Spleen (tissue), 13 donors: ENCODE results near the gene STXBP1. TPM values are rescaled to one million over a fixed set of nuclear protein-coding genes. Genes with fewer than 3 reads are reported as not detected.

ENCODE experiments used
- DNase-seq: peaks from one replicate; pipeline ENCODE4 v3.0.0-alpha.2; 2020
- H3K27ac ChIP-seq, 8 donors: fragments of 200-600 bp; sonication (generic) in 7 of 8; 1 replicate in 4 of 8; 2 replicates in 4 of 8; pipeline versions ENCODE4 v1.5.0 to v1.8.0; 2016 to 2021; ENCODE audit warnings: inconsistent platforms in 4 of 8, mild to moderate bottlenecking in 4 of 8, moderate library complexity in 1 of 8
- H3K27me3 ChIP-seq, 7 donors: fragments of 200-600 bp; sonication (generic) in 6 of 7; replicated peaks in 1 of 7; 1 replicate in 4 of 7; 2 replicates in 3 of 7; pipeline versions ENCODE4 v1.5.0 to v1.8.0; 2016 to 2021; ENCODE audit warnings: inconsistent platforms in 3 of 7, mild to moderate bottlenecking in 1 of 7
- H3K36me3 ChIP-seq, 6 donors: fragments of 200-600 bp; sonication (generic) in 5 of 6; 1 replicate in 4 of 6; 2 replicates in 2 of 6; pipeline versions ENCODE4 v1.5.0 to v1.8.0; 2016 to 2021; ENCODE audit warnings: inconsistent platforms in 2 of 6
- H3K4me1 ChIP-seq, 6 donors: fragments of 200-600 bp; sonication (generic) in 5 of 6; 1 replicate in 3 of 6; 2 replicates in 3 of 6; pipeline versions ENCODE4 v1.5.0 to v1.8.0; 2016 to 2021; ENCODE audit warnings: inconsistent platforms in 3 of 6
- H3K4me3 ChIP-seq, 8 donors: fragments of 200-600 bp; sonication (generic) in 7 of 8; 1 replicate in 4 of 8; 2 replicates in 4 of 8; pipeline versions ENCODE4 v1.5.0 to v1.8.0; 2016 to 2021; ENCODE audit warnings: inconsistent platforms in 4 of 8, mild to moderate bottlenecking in 4 of 8, moderate library complexity in 2 of 8
- H3K9me3 ChIP-seq, 8 donors: fragments of 200-600 bp; sonication (generic) in 7 of 8; 1 replicate in 4 of 8; 2 replicates in 4 of 8; pipeline versions ENCODE4 v1.5.0 to v1.8.0; 2016 to 2021; ENCODE audit warnings: inconsistent platforms in 4 of 8
- POLR2A ChIP-seq, 3 donors: fragments of 450-650 bp; IDR thresholded peaks; one replicate each; pipeline ENCODE4 v1.5.1; 2017; ENCODE audit warnings: antibody characterized with exemption in 3 of 3, mild to moderate bottlenecking in 1 of 3
- POLR2AphosphoS5 ChIP-seq, 3 donors: sonication (generic); formaldehyde crosslinking; IDR thresholded peaks; one replicate each; pipeline ENCODE4 v1.5.1; 2017; ENCODE audit warnings: antibody characterized with exemption in 3 of 3
- WGBS, 5 donors: extraction: QIAGEN DNeasy Blood & Tissue Kit in 3 of 5; methylation state at CpG; one replicate each; pipeline versions ENCODE4 v1.1.5 to v1.1.7; 2013 to 2018; 5-methylcytosine and 5-hydroxymethylcytosine counted together
- intact Hi-C: fragments of 100-400 bp; cut with DNase I; formaldehyde crosslinking; loops from one replicate; pipeline ENCODE4 v1.15.0; 2023; ENCODE audit warnings: low total_unique reads
- long read RNA-seq, 2 donors: transcript quantifications; one replicate each; lab custom pipeline, GENCODE V29; 2026
- polyA plus RNA-seq, 3 donors: library from polyadenylated mRNA; stranded (reverse); fragments of 200-250 nt; gene quantifications; one replicate each; pipeline ENCODE4 v1.2.1, GENCODE V29; 2013
- total RNA-seq, 7 donors: library from RNA; depleted of rRNA in 3 of 7; stranded (reverse); fragments of >200 nt in 3 of 7; fragmentation: NEBNext Ultra II Directional in 4 of 7; extraction: Animal tissue kit (Norgen Biotek cat#: 25700) in 4 of 7; gene quantifications; one replicate each; pipeline versions ENCODE4 v1.1.0 to v1.2.1, GENCODE V29; 2016 to 2021
- TF ChIP-seq, protein P1 (sequence below), 11 experiments: fragments of 200-600 bp in 7 of 11; fragments of 450-650 bp in 4 of 11; sonication (generic) in 4 of 11; IDR thresholded peaks in 8 of 11; conservative IDR thresholded peaks in 3 of 11; 1 replicate in 7 of 11; 2 replicates in 4 of 11; pipeline versions ENCODE4 v1.4.0 to v1.8.0; 2016 to 2021; ENCODE audit warnings: antibody characterized with exemption in 11 of 11, inconsistent platforms in 4 of 11, mild to moderate bottlenecking in 1 of 11
- donor health status: healthy with polysubstance abuse.
- donor health status: DM: no; HTN: no; CAD: no; lungs with moderate emphysema.
- donor health status: DM: no; HTN: no; CAD: no.
- donor health status: Bipolar disorder and iron deficiency.
- donor health status: healthy.
- donor health status: DM: no; HTN: no; CAD: no.
- donor health status: DM: yes; HTN: yes; CAD: no.

Gene STXBP1
- total RNA-seq (10 to 100 TPM; 26.0 to 75.7 (median 38.5) TPM), polyA plus RNA-seq (1 to 10 TPM; 4.3 to 7.6 (median 6.0) TPM)
- long read RNA-seq, donor 1, transcript STXBP1-212 (1 exons, 2,582 nt) = major isoform, 11 of 11 reads
- long read RNA-seq, donor 1, partial matches to known transcripts = 0 of 11 reads
- long read RNA-seq, donor 1, other reads (novel, unspliced or antisense) = 0 of 11 reads
- long read RNA-seq, donor 2, transcript STXBP1-212 (1 exons, 2,582 nt) = major isoform, 11 of 16 reads
- long read RNA-seq, donor 2, transcript STXBP1-201 (19 exons, 3,765 nt) = minor isoform, 5 of 16 reads
- long read RNA-seq, donor 2, partial matches to known transcripts = 0 of 16 reads
- long read RNA-seq, donor 2, other reads (novel, unspliced or antisense) = 0 of 16 reads

DNA sequence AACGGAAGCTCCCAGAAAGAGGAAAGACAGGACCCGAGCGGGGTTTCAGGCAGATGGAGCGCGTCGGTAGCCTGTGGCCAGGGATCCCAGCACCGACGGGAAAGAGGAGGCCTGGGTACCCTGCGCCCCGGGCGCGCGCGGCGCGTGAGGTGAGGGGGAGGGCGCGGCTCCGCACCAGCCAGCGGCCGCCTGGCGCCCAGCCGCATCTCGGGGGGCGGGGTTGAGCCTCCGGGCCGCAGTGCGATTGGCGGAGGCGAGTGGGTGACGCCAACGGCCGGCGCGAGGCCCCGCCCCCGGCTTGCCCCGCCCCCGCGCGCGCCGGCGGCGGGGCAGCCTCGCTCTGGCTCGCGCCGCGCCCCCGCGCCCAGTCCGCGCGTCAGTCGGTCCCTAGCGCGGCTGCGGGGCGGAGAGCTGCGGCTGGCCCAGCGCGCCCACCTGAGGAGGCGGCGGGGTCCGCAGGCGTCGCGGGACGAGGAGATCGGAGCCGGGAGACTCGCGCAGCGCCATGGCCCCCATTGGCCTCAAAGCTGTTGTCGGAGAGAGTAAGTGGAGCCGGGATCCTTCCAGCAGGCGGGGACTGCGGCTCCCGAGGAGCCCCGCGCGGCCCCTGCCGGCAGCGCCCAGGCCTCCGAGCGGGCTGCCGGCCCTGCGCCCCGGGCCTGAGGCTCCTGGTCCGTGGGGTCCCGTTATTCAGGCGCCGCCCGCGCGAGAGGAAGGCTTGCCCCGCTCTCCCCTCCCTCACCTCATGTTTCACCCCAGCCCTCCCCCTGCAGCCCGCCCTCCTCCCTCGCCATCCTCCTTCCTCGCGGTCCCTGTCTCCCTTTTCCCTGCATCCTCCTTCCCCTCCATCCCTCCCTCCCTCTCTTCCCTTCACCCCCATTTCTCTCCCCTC is at the start of gene STXBP1:
STXBP1 (plus strand) TSS at position 379 of the 892 bp plus-strand sequence; CDS start at position 506, 127 bp downstream.
- H3K27ac ChIP-seq = peak within 1 kb of the TSS; percentile 44 to 92 (median 87)
- TF ChIP-seq POLR2A (IDR thresholded peaks at IDR 0.05) = peak in 1 of 3 donors; percentile 39
- TF ChIP-seq POLR2AphosphoS5 (IDR thresholded peaks at IDR 0.05) = peak; percentile 67 to 88 (median 82)
- TF ChIP-seq, protein P1, sequence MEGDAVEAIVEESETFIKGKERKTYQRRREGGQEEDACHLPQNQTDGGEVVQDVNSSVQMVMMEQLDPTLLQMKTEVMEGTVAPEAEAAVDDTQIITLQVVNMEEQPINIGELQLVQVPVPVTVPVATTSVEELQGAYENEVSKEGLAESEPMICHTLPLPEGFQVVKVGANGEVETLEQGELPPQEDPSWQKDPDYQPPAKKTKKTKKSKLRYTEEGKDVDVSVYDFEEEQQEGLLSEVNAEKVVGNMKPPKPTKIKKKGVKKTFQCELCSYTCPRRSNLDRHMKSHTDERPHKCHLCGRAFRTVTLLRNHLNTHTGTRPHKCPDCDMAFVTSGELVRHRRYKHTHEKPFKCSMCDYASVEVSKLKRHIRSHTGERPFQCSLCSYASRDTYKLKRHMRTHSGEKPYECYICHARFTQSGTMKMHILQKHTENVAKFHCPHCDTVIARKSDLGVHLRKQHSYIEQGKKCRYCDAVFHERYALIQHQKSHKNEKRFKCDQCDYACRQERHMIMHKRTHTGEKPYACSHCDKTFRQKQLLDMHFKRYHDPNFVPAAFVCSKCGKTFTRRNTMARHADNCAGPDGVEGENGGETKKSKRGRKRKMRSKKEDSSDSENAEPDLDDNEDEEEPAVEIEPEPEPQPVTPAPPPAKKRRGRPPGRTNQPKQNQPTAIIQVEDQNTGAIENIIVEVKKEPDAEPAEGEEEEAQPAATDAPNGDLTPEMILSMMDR (IDR thresholded peaks at IDR 0.05 in 8 of 11, conservative IDR thresholded peaks at IDR 0.05 in 3 of 11) = peak in 1 of 11 experiments; percentile 29
- intact Hi-C loops = no loop called here
- H3K9me3 ChIP-seq = no peaks in the 10 kb centered on the region
- peaks cover 0 to 69% (median 4%) of the 10 kb centered on the region in 7 donors for H3K27me3 ChIP-seq
- peak; percentile 94 for DNase-seq
- H3K36me3 ChIP-seq = no peaks in the 10 kb centered on the region
- H3K4me1 ChIP-seq = peaks cover 18 to 50% (median 38%) of the 10 kb centered on the region in 6 donors
- 0 to 1% (median 0%) methylated on average over 31 to 101 of the region's 102 CpGs for WGBS, 5 donors
- H3K4me3 ChIP-seq = peak within 1 kb of the TSS; percentile 65 to 83 (median 78)

- Histone ChIP-seq H3K36me3 (peaks cover 0 to 8% (median 0%) of the 10 kb centered on the region in 6 donors), H3K27me3 (no peaks in the 10 kb centered on the region), H3K4me3 (no peak overlapping the region), H3K9me3 (no peaks in the 10 kb centered on the region), H3K27ac (peak overlapping the region in 7 of 8 donors; percentile 44 to 80 (median 61)), H3K4me1 (peaks cover 13 to 91% (median 56%) of the 10 kb centered on the region in 6 donors)
- DNase-seq = no peak
- TF ChIP-seq, protein P1 (IDR thresholded peaks at IDR 0.05 in 8 of 11, conservative IDR thresholded peaks at IDR 0.05 in 3 of 11) = no peak
- no peak for TF ChIP-seq POLR2AphosphoS5 (IDR thresholded peaks at IDR 0.05)
- TF ChIP-seq POLR2A (IDR thresholded peaks at IDR 0.05) = no peak
- intact Hi-C loops = no loop called here
- WGBS, 5 donors = 68 to 82% (median 76%) methylated on average over 12 of the region's 12 CpGs
Observed at GRCh38 chr9:127562279-127562796, 49.7 kb upstream of the STXBP1 start.

GRCh38 chr9:127562841-127563401 is 49.2 kb upstream of the STXBP1 start:
- WGBS, 5 donors = 62 to 82% (median 76%) methylated on average over 16 of the region's 16 CpGs
- Histone ChIP-seq H3K36me3 (peaks cover 0 to 8% (median 0%) of the 10 kb centered on the region in 6 donors), H3K27me3 (peaks cover 0 to 4% (median 0%) of the 10 kb centered on the region in 7 donors), H3K4me3 (no peak overlapping the region), H3K4me1 (peaks cover 7 to 91% (median 54%) of the 10 kb centered on the region in 6 donors), H3K9me3 (no peaks in the 10 kb centered on the region), H3K27ac (peak overlapping the region in 7 of 8 donors; percentile 44 to 80 (median 61))
- intact Hi-C loops = no loop called here
- no peak for TF ChIP-seq POLR2A (IDR thresholded peaks at IDR 0.05)
- TF ChIP-seq POLR2AphosphoS5 (IDR thresholded peaks at IDR 0.05) = peak in 1 of 3 donors; percentile 18
- TF ChIP-seq, protein P1 (IDR thresholded peaks at IDR 0.05 in 8 of 11, conservative IDR thresholded peaks at IDR 0.05 in 3 of 11) = no peak
- no peak for DNase-seq
